ENCODE data around the gene DNAJC6. TPM values are rescaled to one million over a fixed set of nuclear protein-coding genes. Genes with fewer than 3 reads are reported as not detected.

DNAJC6 gene
- total RNA-seq, 2 donors from 2014 or later = 3.1 to 3.5 TPM

GRCh38 chr1:65420590-65421350 lies 111.4 kb downstream of the DNAJC6 start, which contains the start of the genes LEPR and LEPROT:
LEPR (plus strand) TSS chr1:65420668; CDS start chr1:65565566, 144,898 bp downstream.
LEPROT (plus strand) TSS chr1:65420668; CDS start chr1:65420725, 57 bp downstream.
- no peak for DNase-seq (ENCODE audit: low spot score)
- intact Hi-C loops (cut with DNase I) = no loop called here

- intact Hi-C loops (cut with DNase I) = no loop called here
- no peak for DNase-seq (ENCODE audit: low spot score)
These were observed 112.1 kb downstream of the DNAJC6 start for GRCh38 chr1:65421351-65422025.

- intact Hi-C loops (cut with DNase I) = no loop called here
- DNase-seq (ENCODE audit: low spot score) = no peak
These were observed 113.2 kb downstream of the DNAJC6 start for GRCh38 chr1:65422241-65423203.

- no peak for DNase-seq (ENCODE audit: low spot score)
- intact Hi-C loops (cut with DNase I) = no loop called here
These were observed 114.7 kb downstream of the DNAJC6 start for GRCh38 chr1:65423884-65424572.

- intact Hi-C loops (cut with DNase I) = no loop called here
- DNase-seq (ENCODE audit: low spot score) = no peak
These were observed 115.2 kb downstream of the DNAJC6 start for GRCh38 chr1:65424573-65424889.

GRCh38 chr1:65425006-65425405 lies 115.7 kb downstream of the DNAJC6 start:
- intact Hi-C loops (cut with DNase I) = no loop called here
- no peak for DNase-seq (ENCODE audit: low spot score)

GRCh38 chr1:65425697-65426096 lies 116.4 kb downstream of the DNAJC6 start:
- intact Hi-C loops (cut with DNase I) = no loop called here
- no peak for DNase-seq (ENCODE audit: low spot score)

GRCh38 chr1:65429078-65429477 lies 119.7 kb downstream of the DNAJC6 start:
- DNase-seq (ENCODE audit: low spot score) = no peak
- intact Hi-C loops (cut with DNase I) = no loop called here

GRCh38 chr1:65429806-65430205 lies 120.5 kb downstream of the DNAJC6 start:
- DNase-seq (ENCODE audit: low spot score) = no peak
- intact Hi-C loops (cut with DNase I) = loop anchor here (5.0 to 10.0 kb wide), 2 partner anchors 255 to 257 kb away; no protein-coding TSS in a partner anchor

GRCh38 chr1:65431111-65431705 lies 121.9 kb downstream of the DNAJC6 start:
- intact Hi-C loops (cut with DNase I) = loop anchor here (5.0 to 10.0 kb wide), 2 partner anchors 254 to 256 kb away; no protein-coding TSS in a partner anchor
- no peak for DNase-seq (ENCODE audit: low spot score)

- DNase-seq (ENCODE audit: low spot score) = no peak
- intact Hi-C loops (cut with DNase I) = loop anchor here (5.0 to 10.0 kb wide), 2 partner anchors 252 to 254 kb away; no protein-coding TSS in a partner anchor
These were observed 123.6 kb downstream of the DNAJC6 start for GRCh38 chr1:65432918-65433317.

- intact Hi-C loops (cut with DNase I) = loop anchor here (5.0 to 10.0 kb wide), 2 partner anchors 251 to 253 kb away; no protein-coding TSS in a partner anchor
- no peak for DNase-seq (ENCODE audit: low spot score)
These were observed 124.9 kb downstream of the DNAJC6 start for GRCh38 chr1:65434255-65434654.

- intact Hi-C loops (cut with DNase I) = loop anchor here (5.0 to 10.0 kb wide), 2 partner anchors 250 to 253 kb away; no protein-coding TSS in a partner anchor
- no peak for DNase-seq (ENCODE audit: low spot score)
These were observed 125.4 kb downstream of the DNAJC6 start for GRCh38 chr1:65434760-65435159.

GRCh38 chr1:65435987-65436386 lies 126.6 kb downstream of the DNAJC6 start:
- no peak for DNase-seq (ENCODE audit: low spot score)
- intact Hi-C loops (cut with DNase I) = loop anchor here in 1 of 2 donors (10.0 kb wide), 1 partner anchor 249 kb away; no protein-coding TSS in a partner anchor

GRCh38 chr1:65437616-65438015 lies 128.3 kb downstream of the DNAJC6 start:
- no peak for DNase-seq (ENCODE audit: low spot score)
- intact Hi-C loops (cut with DNase I) = loop anchor here in 1 of 2 donors (10.0 kb wide), 1 partner anchor 247 kb away; no protein-coding TSS in a partner anchor

GRCh38 chr1:65440322-65440900 lies 131.1 kb downstream of the DNAJC6 start:
- intact Hi-C loops (cut with DNase I) = no loop called here
- no peak for DNase-seq (ENCODE audit: low spot score)

GRCh38 chr1:65440915-65441314 lies 131.6 kb downstream of the DNAJC6 start:
- DNase-seq (ENCODE audit: low spot score) = no peak
- intact Hi-C loops (cut with DNase I) = no loop called here

- intact Hi-C loops (cut with DNase I) = no loop called here
- DNase-seq (ENCODE audit: low spot score) = no peak
These were observed 132.1 kb downstream of the DNAJC6 start for GRCh38 chr1:65441464-65441863.
